SU-DHL-6 (cell line): Measurements from ENCODE around the gene SERPINA12.

Experiments used
- CTCF ChIP-seq: fragments of 200-600 bp; sonication (generic); IDR thresholded peaks from one replicate; pipeline ENCODE4 v1.5.1; 2017; ENCODE audit warnings: antibody characterized with exemption, mild to moderate bottlenecking, low read length, moderate library complexity; ENCODE audit not compliant: insufficient read depth, poor library complexity, severe bottlenecking
- EZH2phosphoT487 ChIP-seq: fragments of 200-600 bp; sonication (generic), shearing (Covaris generic); conservative IDR thresholded peaks from 2 replicates; pipeline ENCODE4 v1.6.1; 2018; ENCODE audit warnings: mild to moderate bottlenecking, antibody characterized with exemption, low read length, moderate library complexity, mixed read lengths

DNA sequence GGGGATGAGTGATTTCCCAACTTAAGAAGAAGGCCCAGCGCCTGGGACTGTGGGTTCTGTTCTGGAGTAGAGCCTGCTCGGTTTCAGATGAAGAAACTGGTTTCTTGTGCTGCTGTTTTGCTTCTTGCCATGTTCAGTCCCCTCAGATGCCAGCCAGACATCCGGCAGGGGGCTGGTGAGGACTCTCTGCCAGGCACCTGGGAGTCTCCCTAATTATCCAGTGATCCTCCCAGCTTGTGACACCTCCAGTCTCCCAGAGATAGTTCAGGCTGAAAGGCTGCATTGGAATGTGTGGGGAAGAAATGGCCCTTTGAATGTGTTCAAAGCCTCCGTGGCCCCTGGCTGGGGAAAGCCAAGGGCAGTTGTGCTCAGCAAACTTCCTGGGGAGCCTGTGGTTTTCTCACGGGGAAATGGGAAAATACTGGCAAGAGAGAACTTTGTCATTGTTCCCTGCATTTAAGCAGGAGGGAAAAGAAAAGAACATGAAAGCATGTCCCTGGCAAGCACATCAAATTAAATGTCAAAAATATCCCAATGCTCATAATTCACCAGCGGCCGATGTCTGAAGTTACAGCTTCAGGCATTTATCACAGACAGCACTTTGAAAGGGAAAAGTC is 8.5 kb upstream of the SERPINA12 start:
- no peak for TF ChIP-seq CTCF
- TF ChIP-seq EZH2phosphoT487, result no peak
